Effector memory CD8-positive, alpha-beta T cell (primary cell): ENCODE results near the gene NPTX1.
A peak's percentile ranks its signal among the peaks of the same experiment; 100 is the strongest.

ENCODE experiments used
- ATAC-seq: fragments of 150-1000 bp; cut with Tn5 transposase; replicated peaks from 2 replicates; pipeline ENCODE4 v1.10.0; 2021; ENCODE audit warnings: mild to moderate bottlenecking, moderate library complexity
- DNase-seq, 3 experiments: peaks; one replicate each; pipeline ENCODE4 v3.0.0; 2021
- H3K27ac Mint-ChIP-seq, 2 donors: one replicate each; pipeline ENCODE4 v1.8.0; 2022; ENCODE audit warnings: mild to moderate bottlenecking in 2 of 2, mixed read lengths in 2 of 2, moderate library complexity in 2 of 2
- H3K27me3 Mint-ChIP-seq, 2 donors: one replicate each; pipeline ENCODE4 v1.8.0; 2022; ENCODE audit warnings: mixed read lengths in 2 of 2
- H3K36me3 Mint-ChIP-seq: one replicate; pipeline ENCODE4 v1.8.0; 2022; ENCODE audit warnings: mild to moderate bottlenecking, moderate library complexity, mixed read lengths; ENCODE audit not compliant: insufficient read depth
- H3K4me1 Mint-ChIP-seq, 2 donors: one replicate each; pipeline ENCODE4 v1.8.0; 2022; ENCODE audit warnings: low read depth in 2 of 2, mixed read lengths in 2 of 2
- H3K4me3 Mint-ChIP-seq, 2 donors: one replicate each; pipeline ENCODE4 v1.8.0; 2022; ENCODE audit warnings: mild to moderate bottlenecking in 2 of 2, mixed read lengths in 2 of 2, moderate library complexity in 2 of 2
- H3K9me3 Mint-ChIP-seq, 2 donors: one replicate each; pipeline ENCODE4 v1.8.0; 2022; ENCODE audit warnings: mixed read lengths in 2 of 2

Gene NPTX1

DNA sequence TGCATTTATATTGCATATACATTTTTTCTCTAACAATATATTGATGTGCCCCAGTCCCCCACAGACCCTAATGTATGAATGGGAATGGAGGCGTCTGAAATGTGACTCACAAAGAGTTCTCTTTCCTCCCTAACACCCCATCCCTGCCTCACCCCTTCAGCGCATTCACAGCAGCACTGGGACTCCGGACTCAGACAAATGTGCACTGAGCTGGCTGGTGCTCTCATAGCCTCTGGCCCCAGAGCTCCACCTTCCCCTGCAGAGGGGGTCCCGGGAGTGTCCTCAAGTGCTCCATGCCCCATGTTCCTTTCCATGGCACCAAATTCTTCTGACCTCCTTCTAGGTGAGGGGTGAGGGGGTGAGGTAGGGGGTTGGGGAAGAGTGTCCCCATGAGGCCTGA lies 20.6 kb downstream of the NPTX1 start:
- ATAC-seq (no peak), DNase-seq (no peak)
- peaks cover 12 to 16% of the 10 kb centered on the region in 2 donors for H3K4me1 Mint-ChIP-seq
- H3K9me3 Mint-ChIP-seq: no peaks in the 10 kb centered on the region
- peak overlapping the region; percentile 98 to 99 for H3K27ac Mint-ChIP-seq
- peaks cover 35 to 51% of the 10 kb centered on the region in 2 donors for H3K27me3 Mint-ChIP-seq
- H3K4me3 Mint-ChIP-seq: peak overlapping the region; percentile 92 to 95
- peaks cover 23% of the 10 kb centered on the region for H3K36me3 Mint-ChIP-seq

DNA sequence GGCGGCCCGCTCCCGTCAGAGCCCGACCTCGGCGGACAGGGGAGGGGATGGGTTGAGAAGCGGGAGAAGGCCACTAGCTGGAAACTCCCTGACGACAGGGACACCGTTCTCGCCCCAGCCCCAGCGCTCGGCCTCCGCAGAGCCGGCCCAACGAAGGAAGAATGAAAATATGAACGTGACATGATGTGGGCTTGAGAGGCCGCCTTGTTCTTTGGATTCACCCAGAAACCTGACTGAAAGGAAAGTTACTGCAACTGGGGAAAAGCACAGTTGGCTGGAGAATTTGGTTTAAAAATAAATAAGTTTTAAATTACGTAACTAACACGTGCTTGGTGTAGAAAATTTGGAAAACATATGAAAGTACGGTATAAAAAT lies 21.1 kb downstream of the NPTX1 start:
- Mint-ChIP-seq H3K9me3 (no peaks in the 10 kb centered on the region), H3K4me3 (peak overlapping the region; percentile 92 to 95), H3K27ac (peak overlapping the region; percentile 98 to 99), H3K36me3 (peaks cover 23% of the 10 kb centered on the region), H3K4me1 (peaks cover 12 to 16% of the 10 kb centered on the region in 2 donors), H3K27me3 (peaks cover 30 to 51% of the 10 kb centered on the region in 2 donors)
- ATAC-seq (peak; percentile 31), DNase-seq (peak in 2 of 3 experiments; percentile 19 to 30)

DNA sequence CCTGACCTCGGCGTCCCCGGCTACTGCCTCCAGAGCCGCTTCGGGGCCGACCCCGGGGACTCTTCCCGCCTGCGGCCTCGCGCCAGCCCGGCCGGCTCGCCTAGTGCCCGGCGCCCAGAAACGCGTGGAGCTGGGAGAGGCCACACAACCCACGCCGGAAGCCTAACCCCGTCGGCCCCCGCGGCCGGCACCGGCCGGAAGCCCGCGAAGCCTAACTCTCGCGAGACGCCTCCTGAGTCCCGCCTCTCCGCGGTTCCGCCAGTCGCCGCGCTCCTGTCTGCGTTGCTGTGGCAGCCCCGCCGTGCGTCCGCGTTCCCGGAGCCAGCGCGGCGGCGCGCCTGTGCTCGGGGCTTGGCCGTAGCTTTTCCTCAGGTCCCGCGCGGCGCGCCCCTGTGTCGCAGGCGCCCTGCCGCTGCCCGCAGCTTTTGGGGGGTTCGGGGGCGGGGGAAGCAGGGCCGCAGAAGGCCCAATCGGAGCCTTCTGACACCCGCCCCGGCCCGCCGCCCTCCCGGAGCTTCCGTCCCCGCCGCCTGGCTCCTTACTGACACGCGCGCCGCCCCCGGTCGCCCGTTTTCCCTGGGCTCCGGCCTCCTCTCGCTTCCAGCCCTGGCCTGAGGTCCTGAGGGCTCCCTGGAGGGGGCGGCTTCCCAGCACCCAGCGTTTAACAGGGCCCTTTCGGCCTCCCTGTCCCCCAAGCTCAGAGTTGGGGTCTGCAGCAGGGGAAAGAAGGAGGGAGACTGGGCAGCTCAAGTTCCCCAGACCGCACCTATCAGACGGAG lies 21.7 kb downstream of the NPTX1 start:
- H3K36me3 Mint-ChIP-seq: peaks cover 23% of the 10 kb centered on the region
- H3K9me3 Mint-ChIP-seq: no peaks in the 10 kb centered on the region
- peak overlapping the region; percentile 98 to 99 for H3K27ac Mint-ChIP-seq
- peaks cover 25 to 50% of the 10 kb centered on the region in 2 donors for H3K27me3 Mint-ChIP-seq
- peaks cover 12 to 16% of the 10 kb centered on the region in 2 donors for H3K4me1 Mint-ChIP-seq
- peak overlapping the region; percentile 92 to 95 for H3K4me3 Mint-ChIP-seq
- ATAC-seq (peak; percentile 91), DNase-seq (peak; percentile 93 to 94 (median 93))

DNA sequence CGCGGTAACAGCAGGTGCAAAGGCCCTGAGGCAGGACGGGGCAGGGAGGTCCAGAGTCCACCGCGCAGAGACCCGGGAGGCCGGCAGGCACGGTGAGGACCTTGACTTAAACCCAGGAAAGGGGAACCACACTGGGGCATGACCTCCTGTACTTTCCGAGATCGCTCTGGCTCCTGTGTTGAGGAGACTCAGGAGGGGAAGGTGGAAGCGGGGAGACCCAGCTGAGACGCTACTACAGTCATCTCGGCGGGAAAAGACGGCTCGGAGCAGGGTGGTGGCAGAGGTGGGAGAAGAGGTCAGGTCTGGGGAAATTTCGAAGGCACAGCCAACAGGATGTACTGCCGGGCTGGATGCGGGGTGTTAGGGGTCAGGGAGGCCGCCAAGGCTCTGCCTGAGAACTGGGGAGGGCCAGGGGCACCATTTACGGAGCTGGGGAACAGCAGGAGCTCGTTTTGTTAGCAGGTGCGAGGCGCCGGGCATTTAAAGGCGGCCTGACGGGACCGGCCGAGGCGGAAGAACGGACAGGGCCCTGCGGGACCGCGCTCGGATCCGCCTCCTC lies 22.3 kb downstream of the NPTX1 start:
- Mint-ChIP-seq H3K27ac (peak overlapping the region; percentile 98 to 99), H3K4me3 (peak overlapping the region; percentile 92 to 95), H3K4me1 (peaks cover 12 to 16% of the 10 kb centered on the region in 2 donors), H3K27me3 (peaks cover 18 to 43% of the 10 kb centered on the region in 2 donors), H3K36me3 (peaks cover 26% of the 10 kb centered on the region), H3K9me3 (no peaks in the 10 kb centered on the region)
- no peak for DNase-seq
- ATAC-seq: no peak

DNA sequence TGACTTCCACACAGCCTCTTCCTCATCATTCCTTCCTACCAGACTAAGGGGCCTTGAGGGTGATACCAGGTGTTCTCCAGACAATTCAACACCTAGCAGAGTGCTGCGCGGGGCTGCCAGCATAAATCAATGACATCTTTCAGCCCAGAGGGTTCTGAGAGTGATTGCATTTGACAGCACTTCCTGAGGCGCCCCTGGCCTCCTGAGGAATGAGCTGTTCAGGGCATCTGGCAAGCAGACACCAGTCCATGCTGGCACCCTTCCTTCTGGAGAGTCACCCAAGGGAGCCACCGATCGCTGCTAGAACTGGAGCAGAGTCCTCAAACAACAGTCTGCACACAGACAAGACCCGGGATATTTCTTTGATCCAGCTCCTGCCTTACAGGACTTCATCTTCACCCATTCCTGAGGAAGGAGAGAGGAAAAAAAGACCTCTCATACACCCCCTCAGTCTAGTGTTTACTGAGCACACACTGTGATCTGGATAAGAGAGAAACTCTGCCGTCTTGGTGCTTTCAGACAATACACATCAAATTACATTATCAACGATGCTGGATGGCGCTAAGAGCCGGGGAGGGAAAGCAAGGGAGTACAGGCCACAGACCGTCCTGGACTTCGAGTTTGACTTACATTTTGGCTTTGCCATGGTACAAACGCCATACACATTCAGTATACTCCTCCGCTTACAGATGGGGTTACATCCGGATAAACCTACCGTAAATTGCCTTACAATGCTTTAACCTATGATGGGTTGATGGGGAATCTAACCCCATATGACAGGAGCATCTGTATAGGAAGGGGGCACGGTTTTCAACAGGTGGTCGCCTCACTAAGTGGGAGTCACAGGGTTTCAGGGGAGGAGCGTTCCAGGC lies 23.0 kb downstream of the NPTX1 start:
- Mint-ChIP-seq H3K27ac (peak overlapping the region; percentile 98 to 99), H3K27me3 (peaks cover 12 to 43% of the 10 kb centered on the region in 2 donors), H3K4me1 (peaks cover 12 to 16% of the 10 kb centered on the region in 2 donors), H3K9me3 (no peaks in the 10 kb centered on the region), H3K36me3 (peaks cover 27% of the 10 kb centered on the region), H3K4me3 (peak overlapping the region; percentile 92 to 95)
- DNase-seq: no peak
- ATAC-seq: no peak

DNA sequence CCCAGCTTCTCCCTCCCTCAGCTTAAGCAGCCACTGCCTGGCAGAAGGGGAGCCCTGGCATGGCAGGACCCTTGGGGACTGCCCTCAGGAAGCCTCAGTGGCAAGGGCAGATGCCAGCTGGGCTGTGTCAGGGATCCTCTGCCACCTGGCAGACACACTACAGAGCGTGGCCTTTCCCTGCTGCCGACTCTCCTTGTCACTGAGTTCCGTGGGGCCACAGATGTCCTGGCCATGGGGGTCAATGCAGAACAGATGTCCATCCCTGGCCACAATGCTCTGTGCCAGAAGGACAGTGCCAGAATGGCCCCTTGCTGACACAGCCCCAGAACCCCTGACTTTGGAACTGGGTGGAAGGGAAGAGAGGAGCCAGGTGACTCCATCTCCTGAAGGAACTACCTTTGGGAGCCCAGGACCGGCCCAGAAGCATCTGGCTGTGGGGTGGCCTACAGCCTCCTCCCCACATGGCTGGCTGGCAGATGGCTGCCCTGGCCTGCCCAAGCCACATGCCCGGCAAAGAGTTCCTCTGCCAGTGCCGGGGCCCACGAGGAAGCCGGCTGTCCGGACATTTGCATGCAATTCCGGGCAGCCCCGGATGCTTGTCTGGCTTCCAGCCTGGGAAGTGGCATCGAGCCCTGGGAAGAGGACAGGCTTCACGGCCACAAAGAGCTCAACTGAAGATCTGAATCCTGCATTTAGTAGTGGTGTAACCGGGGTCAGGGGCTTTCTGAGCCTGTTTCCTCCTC lies 24.1 kb downstream of the NPTX1 start:
- Mint-ChIP-seq H3K27ac (peak overlapping the region in 1 of 2 donors; percentile 4), H3K36me3 (peaks cover 27% of the 10 kb centered on the region), H3K9me3 (no peaks in the 10 kb centered on the region), H3K4me1 (peaks cover 12 to 14% of the 10 kb centered on the region in 2 donors), H3K27me3 (peaks cover 12 to 41% of the 10 kb centered on the region in 2 donors), H3K4me3 (peak overlapping the region in 1 of 2 donors; percentile 95)
- no peak for ATAC-seq
- no peak for DNase-seq

DNA sequence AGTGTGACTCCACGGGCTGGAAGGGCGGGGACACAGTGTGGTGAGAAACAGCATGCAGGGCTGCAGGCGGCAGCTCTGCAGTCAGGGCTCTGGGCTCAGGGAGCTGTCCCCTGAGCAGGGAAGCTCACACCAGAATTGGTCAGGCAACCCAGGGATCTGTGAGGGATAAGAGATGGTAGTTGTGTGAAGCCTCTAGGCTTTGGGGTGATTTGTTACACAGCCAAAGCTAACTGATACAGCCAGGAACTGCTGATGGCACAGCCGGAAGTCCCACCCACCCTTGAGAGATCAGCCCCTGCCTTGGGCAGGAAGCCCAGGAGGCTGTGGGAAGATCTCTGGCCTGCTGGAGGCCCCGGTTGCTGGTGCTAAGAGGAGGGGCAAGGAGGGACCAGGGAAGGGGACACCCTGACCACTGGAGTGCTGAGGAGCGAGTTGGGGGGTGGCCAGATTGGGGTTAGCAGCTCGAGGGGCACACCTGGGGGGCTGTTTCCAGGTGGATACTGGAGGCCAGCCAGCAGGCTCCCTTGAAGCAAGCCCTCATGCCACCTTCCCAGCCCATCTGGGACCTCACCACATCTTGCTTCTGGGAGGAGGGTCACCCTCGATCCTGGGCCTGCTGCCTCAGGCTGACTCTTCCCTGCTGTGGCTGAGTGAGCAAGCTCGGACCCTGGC lies 25.2 kb downstream of the NPTX1 start:
- no peak for ATAC-seq
- peaks cover 12 to 14% of the 10 kb centered on the region in 2 donors for H3K4me1 Mint-ChIP-seq
- no peaks in the 10 kb centered on the region for H3K9me3 Mint-ChIP-seq
- peaks cover 23% of the 10 kb centered on the region for H3K36me3 Mint-ChIP-seq
- peaks cover 9 to 41% of the 10 kb centered on the region in 2 donors for H3K27me3 Mint-ChIP-seq
- DNase-seq: no peak
- H3K4me3 Mint-ChIP-seq: no peak overlapping the region
- H3K27ac Mint-ChIP-seq: no peak overlapping the region

DNA sequence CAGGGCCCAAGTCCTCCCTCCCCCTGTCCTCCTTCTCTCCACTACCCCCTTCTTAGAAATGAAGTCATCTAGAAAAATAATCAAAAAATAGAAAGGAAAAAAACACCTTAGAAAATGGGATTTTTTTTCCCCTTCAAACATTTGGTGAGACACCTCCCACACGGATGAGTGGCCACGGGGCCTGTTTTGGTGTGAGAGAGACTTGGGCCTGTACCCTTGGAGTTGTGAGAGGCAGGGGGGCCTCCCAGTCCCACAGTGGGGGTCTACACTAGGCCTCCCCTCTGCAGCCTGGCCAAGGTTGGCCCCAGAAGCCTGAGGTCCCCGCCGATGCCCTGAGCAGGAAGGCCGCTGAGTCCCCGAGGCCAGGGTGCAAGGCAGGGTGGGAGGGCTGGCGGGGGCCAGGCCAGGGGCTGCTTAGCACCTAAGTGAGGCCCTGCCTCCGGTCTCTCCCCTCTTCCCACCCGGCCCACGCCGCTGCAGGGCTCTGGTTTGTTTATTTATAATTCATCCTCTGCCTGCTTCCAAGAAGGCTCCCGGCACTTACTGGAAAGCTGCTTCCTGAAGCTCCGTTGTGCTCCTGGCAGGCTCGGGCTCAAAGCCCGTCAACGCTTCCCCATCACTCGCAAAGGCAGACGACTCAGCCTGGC lies 26.4 kb downstream of the NPTX1 start:
- ATAC-seq: no peak
- H3K9me3 Mint-ChIP-seq: no peaks in the 10 kb centered on the region
- H3K4me1 Mint-ChIP-seq: peaks cover 9 to 10% of the 10 kb centered on the region in 2 donors
- H3K36me3 Mint-ChIP-seq: peaks cover 19% of the 10 kb centered on the region
- H3K27me3 Mint-ChIP-seq: peaks cover 9 to 45% of the 10 kb centered on the region in 2 donors
- DNase-seq: no peak
- H3K27ac Mint-ChIP-seq: no peak overlapping the region
- H3K4me3 Mint-ChIP-seq: no peak overlapping the region

DNA sequence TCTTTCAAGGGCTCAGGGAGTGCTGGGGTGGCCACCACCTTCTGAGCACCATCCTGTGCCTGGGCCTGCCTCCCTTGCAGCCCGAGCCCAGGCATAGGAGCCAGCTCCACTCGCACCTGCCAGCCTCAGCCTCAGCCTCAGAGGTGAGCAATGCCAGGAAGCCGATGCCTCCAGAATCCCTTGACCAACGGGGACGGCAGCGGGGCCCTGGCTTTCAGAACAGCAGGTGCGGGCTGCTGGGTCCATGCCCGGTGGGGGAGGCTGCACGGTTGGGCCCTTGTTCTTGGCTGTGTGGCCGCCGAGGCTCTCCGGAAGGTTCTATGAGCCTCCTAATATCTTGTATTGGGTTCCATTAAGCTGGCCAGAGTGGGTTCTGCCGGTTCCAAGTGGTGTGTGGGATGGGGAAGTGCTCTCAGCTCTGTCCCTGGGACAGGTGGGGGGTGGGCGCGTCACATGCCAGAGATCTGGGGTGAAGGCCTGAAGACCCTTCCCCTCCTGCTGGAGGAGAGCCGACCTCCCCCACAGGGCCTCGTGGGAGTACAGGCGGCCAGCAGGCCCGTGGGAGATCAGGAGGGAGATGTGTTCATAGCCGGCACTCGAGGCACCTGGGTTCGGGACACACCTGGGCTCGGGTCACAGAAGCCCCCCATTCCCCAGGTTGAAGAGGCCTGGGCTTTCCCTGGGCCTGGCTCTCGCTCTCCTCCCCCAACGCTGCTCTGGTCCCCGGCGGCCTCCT lies 27.0 kb downstream of the NPTX1 start:
- Mint-ChIP-seq H3K4me1 (peaks cover 8 to 9% of the 10 kb centered on the region in 2 donors), H3K27me3 (peaks cover 9 to 45% of the 10 kb centered on the region in 2 donors), H3K36me3 (peaks cover 18% of the 10 kb centered on the region), H3K4me3 (no peak overlapping the region), H3K27ac (no peak overlapping the region), H3K9me3 (no peaks in the 10 kb centered on the region)
- DNase-seq (no peak), ATAC-seq (no peak)

DNA sequence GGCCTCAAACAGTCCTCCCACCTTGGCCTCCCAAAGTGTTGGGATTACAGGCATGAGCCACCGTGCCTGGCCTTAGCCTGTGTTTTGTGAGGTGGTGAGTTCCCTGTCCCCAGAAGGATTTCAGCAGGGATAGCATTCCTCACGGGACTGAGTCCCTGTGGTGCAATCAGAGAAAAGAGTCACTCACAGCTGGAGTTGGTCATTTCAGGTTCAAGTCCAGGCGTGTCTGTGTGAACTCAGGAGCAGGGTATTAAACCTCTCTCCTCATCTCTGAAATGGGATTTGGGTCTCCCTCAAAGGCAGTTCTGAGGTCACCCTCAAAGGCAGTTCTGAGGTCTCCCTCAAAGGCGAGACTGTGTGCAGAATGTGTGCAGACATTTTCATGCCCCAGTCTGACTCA lies 28.6 kb downstream of the NPTX1 start:
- DNase-seq (no peak), ATAC-seq (no peak)
- Mint-ChIP-seq H3K4me1 (no peaks in the 10 kb centered on the region), H3K9me3 (no peaks in the 10 kb centered on the region), H3K27ac (no peak overlapping the region), H3K36me3 (peaks cover 10% of the 10 kb centered on the region), H3K27me3 (peaks cover 14 to 57% of the 10 kb centered on the region in 2 donors), H3K4me3 (no peak overlapping the region)

DNA sequence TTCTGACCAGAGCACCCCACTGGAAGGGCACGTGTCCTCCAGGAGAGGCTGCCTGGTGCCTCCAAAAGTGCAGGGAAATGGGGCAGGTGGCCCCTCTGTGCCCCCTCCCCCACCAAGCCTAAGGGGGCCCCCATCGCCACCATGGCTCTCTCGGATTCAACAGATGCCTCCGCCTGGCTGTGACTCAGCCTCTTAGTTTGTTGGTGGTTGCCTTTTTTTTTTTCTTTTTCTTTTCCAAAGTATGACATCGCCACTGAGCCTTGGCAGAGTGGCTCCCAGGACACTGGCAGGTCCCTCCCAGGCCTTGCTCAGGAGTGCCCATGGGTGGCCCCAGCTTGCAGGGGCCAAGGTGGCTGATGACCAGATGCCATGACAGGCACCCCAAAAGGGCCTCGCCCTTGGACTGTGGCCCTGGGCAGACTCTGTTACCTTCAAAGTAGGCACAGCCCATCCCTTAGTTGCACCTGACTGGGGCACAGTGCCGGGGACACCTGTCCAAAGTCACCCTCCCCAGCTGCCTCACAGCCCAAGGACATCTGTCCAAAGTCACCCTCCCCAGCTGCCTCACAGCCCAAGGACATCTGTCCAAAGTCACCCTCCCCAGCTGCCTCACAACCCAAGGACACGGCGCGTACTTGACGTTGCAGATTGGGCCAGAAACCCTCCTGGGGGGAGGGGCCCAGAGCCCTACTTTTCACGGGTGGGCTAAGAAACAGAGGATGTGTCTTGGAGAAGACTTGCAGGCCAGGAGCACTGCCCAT lies 29.6 kb downstream of the NPTX1 start:
- peaks cover 10% of the 10 kb centered on the region for H3K36me3 Mint-ChIP-seq
- no peak overlapping the region for H3K27ac Mint-ChIP-seq
- no peaks in the 10 kb centered on the region for H3K4me1 Mint-ChIP-seq
- ATAC-seq (no peak), DNase-seq (no peak)
- H3K9me3 Mint-ChIP-seq: no peaks in the 10 kb centered on the region
- H3K4me3 Mint-ChIP-seq: no peak overlapping the region
- peaks cover 23 to 66% of the 10 kb centered on the region in 2 donors for H3K27me3 Mint-ChIP-seq
